Kidney epithelial cell (primary cell): ENCODE data around the gene PFDN1. TPM values are rescaled to one million over a fixed set of nuclear protein-coding genes. Genes with fewer than 3 reads are reported as not detected.
"Not testable (repeated sequence)": the region's sequence is repeated elsewhere in the genome, so short reads cannot be mapped to it uniquely, and the experiment has no call there.

Experiments used
- DNase-seq: peaks from one replicate; pipeline ENCODE4 v3.0.0-alpha.2; 2010; ENCODE audit warnings: low read depth
- H3K27me3 ChIP-seq: 2 replicates; pipeline ENCODE4 v1.6.0; 2011; ENCODE audit warnings: low read length; ENCODE audit not compliant: control insufficient read depth, insufficient read depth
- H3K36me3 ChIP-seq: 2 replicates; pipeline ENCODE4 v1.5.1; 2011; ENCODE audit warnings: low read length; ENCODE audit not compliant: control insufficient read depth, insufficient read depth
- H3K4me3 ChIP-seq: 2 replicates; pipeline ENCODE4 v1.5.1; 2011; ENCODE audit warnings: low read depth, mild to moderate bottlenecking, control low read depth, low read length
- CTCF ChIP-seq: IDR thresholded peaks from 2 replicates; pipeline ENCODE4 v1.5.1; 2011; ENCODE audit warnings: mild to moderate bottlenecking, moderate library complexity, low read length, control low read depth, inconsistent platforms; ENCODE audit not compliant: insufficient read depth, poor library complexity, severe bottlenecking
- total RNA-seq: library from RNA; depleted of rRNA; stranded (reverse); fragments of >200 nt; gene quantifications from 2 replicates; pipeline ENCODE4 v1.2.3, GENCODE V29; 2015

PFDN1 gene
- total RNA-seq, 1 donor from 2014 or later, result 124 TPM

GRCh38 chr5:140208065-140208464 is 94.8 kb downstream of the PFDN1 start:
- DNase-seq, result no peak
- TF ChIP-seq CTCF, result no peak
- no peaks in the 10 kb centered on the region for H3K27me3 ChIP-seq
- H3K4me3 ChIP-seq, result no peak overlapping the region
- H3K36me3 ChIP-seq, result no peaks in the 10 kb centered on the region

- Histone ChIP-seq H3K27me3 (no peaks in the 10 kb centered on the region), H3K36me3 (no peaks in the 10 kb centered on the region), H3K4me3 (no peak overlapping the region)
- DNase-seq, result peak; percentile 42
- TF ChIP-seq CTCF, result no peak
These were observed 95.5 kb downstream of the PFDN1 start for GRCh38 chr5:140207250-140207964.

- DNase-seq, result no peak
- no peak for TF ChIP-seq CTCF
These were observed 96.9 kb downstream of the PFDN1 start for GRCh38 chr5:140205952-140206351.

GRCh38 chr5:140205216-140205615 is 97.7 kb downstream of the PFDN1 start:
- DNase-seq, result no peak
- no peak overlapping the region for H3K4me3 ChIP-seq

More at GRCh38 chr5:140205952-140206351, 96.9 kb downstream of the PFDN1 start:
- no peaks in the 10 kb centered on the region for H3K36me3 ChIP-seq
- H3K4me3 ChIP-seq, result no peak overlapping the region
- H3K27me3 ChIP-seq, result no peaks in the 10 kb centered on the region

GRCh38 chr5:140202610-140203009 is 100.3 kb downstream of the PFDN1 start:
- no peak for TF ChIP-seq CTCF
- DNase-seq, result no peak
- Histone ChIP-seq H3K27me3 (no peaks in the 10 kb centered on the region), H3K36me3 (no peaks in the 10 kb centered on the region), H3K4me3 (no peak overlapping the region)

More at GRCh38 chr5:140205216-140205615, 97.7 kb downstream of the PFDN1 start:
- H3K36me3 ChIP-seq, result no peaks in the 10 kb centered on the region
- TF ChIP-seq CTCF, result no peak
- no peaks in the 10 kb centered on the region for H3K27me3 ChIP-seq

GRCh38 chr5:140202078-140202477 is 100.8 kb downstream of the PFDN1 start:
- TF ChIP-seq CTCF, result no peak
- DNase-seq, result no peak
- Histone ChIP-seq H3K27me3 (no peaks in the 10 kb centered on the region), H3K4me3 (no peak overlapping the region), H3K36me3 (no peaks in the 10 kb centered on the region)

GRCh38 chr5:140198915-140199314 is 104.0 kb downstream of the PFDN1 start:
- DNase-seq, H3K4me3 ChIP-seq, H3K36me3 ChIP-seq, H3K27me3 ChIP-seq: not testable (repeated sequence)
